Testis (tissue), 2 donors: ENCODE results near the gene IRAK4.

Experiments used
- POLR2A ChIP-seq: fragments of 450-650 bp; IDR thresholded peaks from one replicate; pipeline ENCODE4 v1.6.1; 2017; ENCODE audit warnings: antibody characterized with exemption, mild to moderate bottlenecking, moderate library complexity
- TF ChIP-seq, protein P1 (sequence below), 3 experiments: fragments of 450-650 bp in 2 of 3; fragments of 200-600 bp in 1 of 3; sonication (generic) in 1 of 3; IDR thresholded peaks; one replicate each; pipeline ENCODE4 v1.5.1; 2016 to 2019; ENCODE audit warnings: antibody characterized with exemption in 3 of 3, mild to moderate bottlenecking in 2 of 3, moderate library complexity in 1 of 3

DNA sequence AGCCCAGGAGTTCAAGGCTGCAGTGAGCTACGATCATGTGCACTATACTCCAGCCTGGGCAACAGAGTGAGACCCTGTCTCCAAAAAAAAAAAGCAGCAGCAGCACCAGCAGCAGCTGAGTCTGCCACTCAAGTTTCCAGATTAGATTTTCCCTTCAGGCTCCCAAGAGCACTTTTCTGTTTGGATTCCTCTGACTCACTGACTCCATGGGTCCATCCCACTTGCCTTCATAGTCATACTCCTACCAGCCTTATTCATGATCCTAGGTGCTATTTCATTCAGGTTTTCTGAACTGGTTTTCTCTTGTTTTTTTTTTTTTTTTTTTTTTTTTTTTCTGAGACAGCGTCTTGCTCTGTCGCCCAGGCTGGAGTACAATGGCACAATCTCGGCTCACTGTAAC lies 54.2 kb downstream of the IRAK4 start:
- TF ChIP-seq, protein P1, sequence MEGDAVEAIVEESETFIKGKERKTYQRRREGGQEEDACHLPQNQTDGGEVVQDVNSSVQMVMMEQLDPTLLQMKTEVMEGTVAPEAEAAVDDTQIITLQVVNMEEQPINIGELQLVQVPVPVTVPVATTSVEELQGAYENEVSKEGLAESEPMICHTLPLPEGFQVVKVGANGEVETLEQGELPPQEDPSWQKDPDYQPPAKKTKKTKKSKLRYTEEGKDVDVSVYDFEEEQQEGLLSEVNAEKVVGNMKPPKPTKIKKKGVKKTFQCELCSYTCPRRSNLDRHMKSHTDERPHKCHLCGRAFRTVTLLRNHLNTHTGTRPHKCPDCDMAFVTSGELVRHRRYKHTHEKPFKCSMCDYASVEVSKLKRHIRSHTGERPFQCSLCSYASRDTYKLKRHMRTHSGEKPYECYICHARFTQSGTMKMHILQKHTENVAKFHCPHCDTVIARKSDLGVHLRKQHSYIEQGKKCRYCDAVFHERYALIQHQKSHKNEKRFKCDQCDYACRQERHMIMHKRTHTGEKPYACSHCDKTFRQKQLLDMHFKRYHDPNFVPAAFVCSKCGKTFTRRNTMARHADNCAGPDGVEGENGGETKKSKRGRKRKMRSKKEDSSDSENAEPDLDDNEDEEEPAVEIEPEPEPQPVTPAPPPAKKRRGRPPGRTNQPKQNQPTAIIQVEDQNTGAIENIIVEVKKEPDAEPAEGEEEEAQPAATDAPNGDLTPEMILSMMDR (IDR thresholded peaks at IDR 0.05) = no peak
- TF ChIP-seq POLR2A = no peak
